HG03565 (cell line): Measurements from ENCODE around the gene SOX6.

ENCODE experiments used
- ATAC-seq: cut with Tn5 transposase; IDR thresholded peaks from one replicate; pipeline ENCODE4 v1.9.1; 2021; ENCODE audit warnings: mild to moderate bottlenecking, moderate library complexity; ENCODE audit not compliant: unreplicated experiment

Gene SOX6

DNA sequence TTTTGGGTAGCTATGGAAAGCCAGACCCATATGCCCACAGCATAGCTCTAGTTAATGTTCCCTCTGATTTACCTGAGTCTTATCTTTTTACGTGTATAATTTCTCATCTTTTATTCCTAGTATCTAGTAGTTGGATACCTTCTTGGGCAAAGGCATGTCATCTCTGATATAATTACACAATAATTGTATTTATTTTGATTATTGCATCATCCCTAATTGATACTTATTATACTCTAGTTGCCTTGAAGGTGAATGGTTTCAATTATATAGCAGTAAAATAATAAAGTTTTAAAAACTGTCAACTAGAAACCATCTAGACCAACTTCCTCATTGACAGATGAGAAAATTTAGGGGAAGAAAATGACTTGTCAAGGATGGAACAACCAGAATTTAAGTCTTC lies 347.3 kb downstream of the SOX6 start:
- ATAC-seq = no peak

DNA sequence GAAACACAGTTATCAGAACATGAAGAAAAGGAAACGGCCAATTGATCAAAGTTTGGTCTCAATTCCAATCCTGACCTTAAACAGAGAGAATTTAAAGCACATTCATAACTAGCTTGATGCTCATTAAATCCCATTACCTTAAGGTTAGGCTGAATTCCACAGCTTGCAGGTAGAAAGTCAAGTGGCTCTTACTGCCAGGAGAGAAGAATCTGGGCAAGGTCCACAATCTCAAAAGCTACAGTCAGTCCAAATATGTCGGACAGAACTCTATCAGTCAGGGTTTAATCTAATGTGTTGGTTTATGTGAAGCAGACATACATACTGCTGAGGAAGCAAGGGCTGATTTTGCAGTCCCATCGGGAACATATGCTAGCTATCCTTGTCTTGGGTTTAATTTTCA lies 348.8 kb downstream of the SOX6 start:
- ATAC-seq = no peak

DNA sequence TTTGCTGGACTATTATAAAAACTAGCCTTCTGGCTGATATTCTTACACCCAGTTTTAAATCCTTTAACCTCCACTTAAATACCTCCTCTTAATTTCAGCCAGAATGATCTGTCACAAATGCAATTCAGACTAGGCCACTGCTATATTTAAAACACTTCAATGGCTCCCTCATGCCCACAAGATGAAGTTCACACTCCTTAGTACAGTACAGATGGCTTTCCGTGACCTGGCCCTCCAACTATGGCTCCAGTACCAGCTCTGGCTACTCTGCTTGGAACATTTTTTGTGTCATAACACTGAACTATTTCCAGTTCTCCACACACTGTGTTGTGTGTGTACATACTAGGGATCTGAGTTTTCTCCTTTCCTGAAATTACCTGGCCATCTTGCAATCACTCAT lies 353.4 kb downstream of the SOX6 start:
- ATAC-seq = no peak

DNA sequence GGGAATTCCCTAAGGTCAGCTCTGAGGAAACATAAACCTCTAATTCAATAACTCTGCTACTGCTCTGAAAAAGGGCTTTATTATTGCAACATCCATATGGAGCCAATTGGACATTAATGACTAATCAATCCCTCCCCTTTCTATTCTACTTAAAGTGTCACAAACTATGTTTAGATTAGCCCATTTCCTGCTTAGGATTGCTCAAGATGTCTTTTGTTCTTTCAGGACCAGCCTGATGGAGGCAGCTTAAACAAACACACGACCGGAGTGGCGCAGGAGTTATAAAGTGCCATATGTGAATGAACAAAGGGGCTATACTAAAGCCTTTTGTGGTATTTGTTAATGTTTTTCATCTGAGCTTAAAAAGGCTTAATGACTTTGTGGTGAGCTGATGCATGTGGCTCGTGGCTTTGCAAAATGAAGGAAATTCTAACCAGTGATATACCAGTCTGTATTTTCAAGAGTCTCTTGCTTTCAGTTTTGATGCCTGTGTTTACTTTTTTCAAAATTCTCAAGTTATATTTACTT lies 354.4 kb downstream of the SOX6 start:
- ATAC-seq = no peak

DNA sequence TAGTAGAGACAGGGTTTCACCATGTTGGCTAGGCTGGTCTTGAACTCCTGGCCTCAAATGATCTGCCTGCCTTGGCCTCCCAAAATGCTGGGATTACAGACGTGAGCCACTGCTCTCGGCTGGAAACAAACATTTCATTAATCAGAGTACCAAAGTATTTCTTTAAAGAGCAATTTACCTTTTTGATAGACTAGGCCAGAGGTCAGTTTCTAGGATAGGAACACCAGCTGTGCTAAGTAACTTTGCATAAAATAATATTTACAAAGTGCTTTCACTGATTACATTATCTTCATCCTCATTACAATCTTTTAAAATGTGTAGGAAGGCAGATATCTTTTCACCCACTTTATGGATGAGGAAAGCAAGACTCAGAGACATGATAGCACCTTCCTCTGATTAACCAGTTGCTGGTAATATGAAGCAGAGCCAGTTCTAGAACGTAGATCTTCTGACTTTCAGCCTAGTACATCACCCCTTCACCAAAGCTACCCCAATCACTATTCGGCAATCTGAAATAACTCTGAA lies 355.2 kb downstream of the SOX6 start:
- no peak for ATAC-seq

DNA sequence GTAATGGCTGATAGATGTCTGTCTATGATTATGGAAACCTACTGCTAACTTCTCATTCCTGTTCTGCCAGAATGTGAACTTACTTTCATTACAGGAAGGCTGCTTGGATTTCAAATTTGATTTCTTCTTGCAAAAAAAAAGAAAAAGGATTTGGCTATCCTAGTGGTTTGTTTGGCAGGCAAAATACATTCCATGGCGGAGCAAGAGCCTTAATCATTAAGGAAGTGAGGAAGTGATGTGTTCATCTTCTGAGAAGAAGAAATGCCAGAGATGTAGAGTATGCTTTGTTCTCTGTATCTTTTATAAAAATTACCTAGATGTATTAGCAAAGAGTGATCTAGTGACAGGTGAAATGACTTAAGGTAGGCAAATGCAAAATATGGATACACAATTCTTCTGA lies 356.3 kb downstream of the SOX6 start:
- ATAC-seq = no peak

DNA sequence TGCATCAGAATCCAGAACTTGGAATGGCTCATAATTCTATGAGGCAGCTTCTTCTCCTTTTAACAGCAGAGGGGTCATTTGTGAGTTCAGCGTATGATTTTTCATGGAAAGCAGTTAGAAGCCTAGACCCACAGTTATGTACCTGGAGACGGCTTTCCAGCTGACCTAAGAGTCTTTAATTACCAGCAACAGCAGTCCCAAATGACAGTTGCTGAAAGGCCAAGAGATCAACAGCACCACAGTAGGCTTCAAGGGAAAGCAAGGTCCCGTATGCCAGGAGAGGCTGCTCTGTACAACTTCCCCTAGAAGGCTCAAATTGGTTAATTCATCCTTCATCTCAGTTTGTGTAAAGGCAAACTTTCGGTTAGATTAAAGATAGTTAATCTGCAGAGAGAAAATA lies 363.0 kb downstream of the SOX6 start:
- no peak for ATAC-seq

DNA sequence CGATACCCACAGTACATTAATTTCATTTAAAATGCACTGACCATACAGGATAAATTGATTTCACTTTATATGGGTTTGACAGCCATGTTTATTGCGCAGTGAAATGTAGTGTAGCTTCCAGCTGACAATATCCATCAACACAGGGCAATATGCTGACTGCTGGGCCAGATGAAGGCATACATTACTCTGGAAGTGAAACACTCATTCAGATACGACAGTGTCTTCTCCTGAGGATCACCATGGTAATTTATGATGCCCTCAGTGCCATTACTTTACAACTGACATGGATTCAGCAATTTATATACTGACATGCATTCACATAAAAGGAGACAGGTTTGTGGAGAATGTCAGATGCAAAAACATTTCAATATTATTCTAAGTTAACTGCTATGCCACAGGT lies 365.1 kb downstream of the SOX6 start:
- no peak for ATAC-seq

DNA sequence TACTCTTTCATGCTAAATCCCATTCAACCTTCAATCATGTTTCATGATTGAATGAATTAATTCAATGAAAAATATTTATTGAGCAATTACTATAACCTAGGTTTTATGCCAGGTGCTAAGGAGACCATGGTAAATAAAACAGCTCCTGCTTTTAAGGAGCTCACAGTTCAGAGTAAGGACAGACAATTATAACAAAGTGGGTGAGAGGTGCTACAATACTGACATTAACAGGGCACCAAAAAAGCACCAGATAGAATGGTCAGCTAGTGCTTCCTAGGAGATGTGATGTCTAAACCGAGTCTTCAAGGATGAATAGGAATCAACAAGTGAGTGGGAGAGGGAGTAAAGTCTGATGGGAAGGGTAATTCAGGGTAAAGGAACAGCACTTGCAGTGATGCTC lies 366.7 kb downstream of the SOX6 start:
- no peak for ATAC-seq

DNA sequence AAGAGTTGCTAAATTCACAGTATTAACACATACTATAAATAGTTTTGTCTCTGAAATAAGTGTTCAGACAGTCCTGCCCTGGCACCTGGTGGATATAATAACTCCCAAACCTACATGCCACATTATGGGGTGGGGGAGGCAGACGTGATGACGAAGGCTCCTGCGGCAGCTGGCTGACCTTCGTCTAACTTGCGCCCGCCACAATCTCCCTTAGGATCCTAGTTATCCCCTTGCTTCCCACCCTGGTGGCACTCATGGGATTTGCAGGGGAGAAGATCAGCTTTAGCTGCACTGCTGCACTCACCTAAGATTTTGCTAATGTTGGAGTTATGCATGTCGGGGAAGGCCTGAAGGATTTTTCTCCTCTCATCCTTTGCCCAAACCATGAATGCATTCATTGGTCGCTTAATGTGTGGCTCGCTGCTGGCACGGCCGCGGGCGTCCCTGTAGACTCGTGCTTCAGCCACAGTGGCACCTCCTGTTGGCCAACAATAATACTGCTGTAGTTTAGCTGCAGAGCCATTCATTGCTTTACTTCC lies 367.6 kb downstream of the SOX6 start:
- no peak for ATAC-seq

DNA sequence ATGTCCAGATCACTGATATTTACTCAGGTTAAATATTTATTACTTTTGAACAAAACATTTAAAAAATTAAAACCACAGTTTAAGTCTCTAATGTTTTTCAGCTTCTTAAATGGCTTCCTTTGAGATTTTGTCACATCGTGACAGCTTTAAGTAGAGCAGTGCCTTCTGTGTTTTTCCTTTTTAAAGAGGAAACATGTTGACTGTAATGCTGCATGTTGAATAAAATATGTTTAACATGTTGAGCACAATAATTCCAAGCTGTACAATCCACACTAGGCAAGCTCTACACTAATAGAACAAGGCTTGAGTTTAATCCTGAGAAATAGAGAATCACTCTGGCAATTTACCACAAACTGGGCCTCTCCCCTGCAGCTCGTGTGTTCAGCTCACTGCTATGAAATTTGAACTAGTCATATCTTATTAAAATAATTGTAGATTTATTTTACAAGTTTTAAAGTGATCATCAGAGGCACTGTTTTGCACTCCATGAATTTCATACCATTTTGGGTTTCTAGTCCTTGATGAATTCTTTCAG lies 368.3 kb downstream of the SOX6 start:
- ATAC-seq = no peak

DNA sequence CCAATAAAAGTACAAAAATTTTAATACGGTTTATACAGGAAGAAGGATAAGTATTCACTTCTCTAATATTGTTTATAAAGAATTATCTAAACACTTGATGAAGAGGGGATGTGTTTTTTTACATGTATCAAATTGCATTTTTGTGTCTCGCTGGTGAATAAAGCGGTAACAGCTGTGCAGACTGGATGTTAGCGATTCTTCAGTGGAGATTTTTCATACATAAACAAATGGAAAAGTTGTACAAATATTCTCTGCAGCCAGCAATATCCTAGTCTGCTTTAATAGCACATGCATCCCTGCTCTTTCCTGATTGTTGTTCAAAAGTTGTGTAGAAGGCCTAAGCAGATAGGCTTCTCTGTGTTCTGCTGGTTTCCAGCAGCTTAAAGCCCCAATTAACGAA lies 369.3 kb downstream of the SOX6 start:
- ATAC-seq = no peak

DNA sequence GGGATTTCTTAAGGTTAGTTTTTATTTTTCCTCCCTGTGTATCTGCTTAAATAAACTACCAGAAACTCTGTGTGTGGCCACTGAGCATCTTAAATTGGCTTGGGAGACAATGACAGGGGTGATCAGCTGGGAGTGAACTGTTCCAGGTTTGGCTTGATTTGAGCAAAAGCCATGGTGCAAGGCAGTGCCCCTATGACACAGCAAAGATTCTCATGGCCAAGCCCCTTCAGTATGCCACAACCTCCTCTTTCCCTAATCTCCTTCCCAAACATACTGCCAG lies 370.5 kb downstream of the SOX6 start:
- ATAC-seq = no peak

DNA sequence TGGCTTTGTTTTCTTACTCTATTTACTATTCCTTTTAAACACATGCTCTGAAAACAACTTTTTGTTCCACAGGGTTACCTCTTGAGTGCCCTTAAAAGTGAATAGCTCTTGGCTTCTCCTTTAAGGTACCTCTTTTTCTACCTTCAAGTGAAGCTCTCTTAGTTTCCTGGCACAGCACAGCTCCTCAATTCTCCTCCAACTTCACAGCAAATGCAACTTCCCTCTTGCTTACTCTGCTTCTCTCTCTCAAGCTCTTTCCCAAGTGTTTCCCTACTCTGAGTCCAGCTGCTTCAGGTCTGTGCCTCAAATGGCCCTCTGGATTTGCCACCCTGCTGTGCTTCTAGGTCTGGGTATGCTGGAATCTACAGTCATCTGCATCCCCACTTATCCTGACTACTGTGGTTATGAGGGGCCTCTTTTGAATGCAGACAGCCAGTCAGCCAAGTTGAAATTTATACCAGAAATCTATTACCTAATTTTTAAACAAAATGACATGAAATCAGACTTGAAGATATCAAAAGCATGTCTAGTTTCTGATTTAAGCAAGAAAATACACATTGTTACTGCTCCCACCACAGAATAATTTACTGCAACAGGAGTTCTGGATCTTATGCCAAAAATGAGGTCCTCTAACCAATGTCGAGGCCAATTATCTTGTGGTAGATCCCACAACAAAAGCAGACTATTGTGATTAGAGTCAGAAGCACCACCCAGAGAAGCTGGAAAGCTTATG lies 371.1 kb downstream of the SOX6 start:
- ATAC-seq = no peak

DNA sequence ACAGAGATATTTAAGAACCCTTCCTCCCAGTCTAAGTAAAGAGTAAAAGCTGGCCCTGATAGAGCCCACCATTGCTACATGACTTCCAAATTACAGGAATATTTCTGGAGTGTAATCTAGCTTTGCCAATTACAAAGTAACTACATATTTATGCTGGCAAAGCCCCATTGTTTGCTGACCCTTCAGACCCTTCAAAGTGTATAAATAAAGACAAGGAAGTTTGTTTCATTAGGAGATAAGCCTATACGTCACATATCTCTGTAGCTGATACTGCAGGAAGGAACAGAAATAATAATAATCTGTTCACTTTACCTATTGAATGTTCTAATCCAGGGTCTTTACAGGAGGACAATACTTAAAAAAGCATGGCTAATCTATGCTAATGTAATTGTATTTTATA lies 375.1 kb downstream of the SOX6 start:
- ATAC-seq = no peak

DNA sequence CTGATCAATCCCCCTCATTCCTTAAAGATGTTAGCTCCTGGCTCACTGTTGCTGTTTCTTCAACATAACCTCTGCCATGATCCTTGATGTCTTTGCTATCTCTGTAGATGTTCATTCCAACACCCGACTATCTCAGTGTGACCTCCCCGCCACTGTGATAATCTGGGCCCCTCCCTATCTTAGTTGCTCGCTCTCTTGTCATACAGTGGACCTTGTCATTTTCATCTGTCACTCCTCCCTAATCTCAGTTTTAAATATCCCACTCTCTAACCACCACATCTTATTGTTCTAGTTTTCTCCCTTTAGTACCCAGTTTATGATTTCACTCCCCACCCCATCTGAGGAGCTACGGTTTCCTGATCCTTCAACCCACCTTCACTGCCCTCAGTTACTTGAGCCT lies 379.2 kb downstream of the SOX6 start:
- no peak for ATAC-seq

DNA sequence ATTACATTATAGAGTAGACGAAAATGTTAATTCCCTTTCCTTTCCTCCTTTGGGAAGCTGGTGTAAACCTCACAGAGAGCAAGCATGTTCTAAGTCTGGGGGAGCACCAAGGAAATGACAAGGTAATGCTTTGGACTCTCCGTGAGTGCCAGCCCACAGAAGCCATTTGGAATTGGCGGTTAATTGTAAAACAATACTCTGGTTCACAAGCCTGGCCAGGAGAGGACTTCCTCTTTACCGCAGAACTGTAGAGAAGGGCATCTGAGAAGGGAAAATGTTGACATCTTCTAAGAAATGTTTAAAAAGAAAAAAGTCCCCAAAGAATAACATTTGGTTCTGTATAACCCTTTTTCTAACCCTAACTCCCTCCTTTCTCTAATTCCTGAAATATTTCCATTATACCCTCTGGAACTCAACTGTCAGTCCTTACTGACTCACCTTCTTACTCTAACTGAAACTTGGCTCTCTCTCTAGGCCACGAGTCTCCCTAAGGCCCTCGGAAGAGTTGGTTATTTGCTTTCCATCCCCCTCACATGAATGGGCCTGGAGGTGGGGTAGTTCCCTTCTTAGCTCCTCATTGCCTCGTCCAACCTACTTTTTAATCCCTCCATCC lies 379.8 kb downstream of the SOX6 start:
- no peak for ATAC-seq

DNA sequence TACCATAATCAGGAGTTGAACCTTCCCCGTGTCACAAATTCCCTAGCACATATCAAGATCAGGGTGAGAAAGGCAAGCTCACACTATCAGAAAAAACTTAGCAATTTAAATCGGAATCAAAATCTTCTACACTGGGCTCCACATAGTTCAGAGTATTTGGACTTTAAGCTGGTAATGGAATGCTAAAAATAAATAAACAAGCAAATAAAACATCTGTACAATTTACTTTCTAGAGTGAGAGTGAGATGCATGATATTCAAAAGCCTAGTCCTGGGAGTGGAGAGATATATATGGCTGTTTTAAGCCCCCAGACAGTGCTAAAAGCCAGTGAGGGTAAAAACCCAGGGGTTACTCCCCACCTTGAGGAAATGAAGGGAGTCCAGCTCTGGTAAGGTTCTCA lies 380.6 kb downstream of the SOX6 start:
- ATAC-seq = no peak

DNA sequence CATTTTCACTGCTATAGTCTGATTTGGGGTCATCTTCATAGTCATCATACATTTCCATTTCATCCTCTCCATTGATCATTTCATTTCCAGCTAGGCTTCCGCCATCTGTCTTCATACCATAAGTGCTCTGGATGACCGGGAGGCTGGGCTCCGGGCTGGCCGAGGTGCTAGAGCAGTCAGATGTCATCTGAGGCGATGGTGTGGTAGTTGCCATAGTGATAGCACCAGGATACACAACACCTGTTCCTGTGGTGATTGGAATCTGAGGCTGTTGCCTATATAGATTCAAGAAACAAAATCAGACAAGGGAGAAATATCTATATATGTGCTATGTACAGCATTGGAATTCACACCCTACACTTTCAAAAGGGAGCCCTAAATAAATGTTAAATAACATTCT lies 383.5 kb downstream of the SOX6 start:
- ATAC-seq = no peak

DNA sequence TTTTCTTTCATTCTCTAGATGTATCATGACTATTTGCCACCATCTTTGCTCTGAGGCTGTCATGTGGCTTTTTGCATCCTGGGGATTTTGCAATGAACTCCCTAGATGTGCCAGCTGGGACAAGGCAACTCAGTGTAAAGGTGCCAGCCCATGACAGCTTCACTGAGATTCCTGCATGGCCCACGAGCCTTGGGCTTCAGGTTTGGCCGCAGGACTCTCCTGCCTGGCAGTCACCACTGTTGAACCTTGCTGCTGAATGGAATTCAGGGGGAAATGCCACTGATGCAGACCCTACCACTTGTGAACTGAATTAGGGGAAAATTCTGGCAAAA lies 385.2 kb downstream of the SOX6 start:
- ATAC-seq = no peak

DNA sequence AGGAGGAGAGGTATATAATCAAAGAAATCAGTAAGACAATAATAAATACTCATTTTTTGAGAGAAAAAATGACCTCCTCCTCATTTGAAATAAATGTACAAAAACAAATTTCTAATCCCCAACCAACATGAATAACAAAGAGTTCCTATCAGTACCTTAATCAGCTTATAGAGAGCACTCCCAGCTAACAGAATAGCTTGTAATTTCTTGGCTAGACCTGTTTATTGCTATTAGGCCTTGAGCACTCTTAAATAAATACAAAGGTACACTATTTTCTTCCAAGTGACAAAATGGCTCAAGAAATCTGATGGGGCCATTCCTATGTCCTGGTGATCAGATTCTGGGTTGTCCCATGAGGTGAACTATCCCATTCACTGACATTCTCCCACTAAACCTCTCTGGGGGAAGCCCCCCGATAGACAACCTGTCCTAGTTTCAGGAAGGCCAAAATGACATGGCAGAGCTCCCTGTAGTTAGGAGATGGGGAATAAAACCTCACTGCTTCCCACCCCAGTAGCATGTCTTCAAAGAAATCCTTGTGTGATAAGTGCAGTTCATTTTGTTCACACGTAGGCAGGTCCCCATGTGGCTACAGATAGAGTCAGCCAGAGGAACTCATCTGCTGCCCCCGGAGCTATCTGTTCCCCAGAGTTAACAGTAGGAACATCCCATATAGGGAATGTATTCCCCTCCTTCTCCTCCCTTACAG lies 385.7 kb downstream of the SOX6 start:
- no peak for ATAC-seq
